HepG2 (cell line): ENCODE measurements around the gene TEX14. TPM values are rescaled to one million over a fixed set of nuclear protein-coding genes. Genes with fewer than 3 reads are reported as not detected.

ENCODE experiments used
- ARNT2 ChIP-seq: sonication (generic); formaldehyde crosslinking; IDR thresholded peaks from 2 replicates; pipeline ENCODE4 v1.8.0; 2022; ENCODE audit warnings: mild to moderate bottlenecking, low read depth, missing genetic modification reagents, moderate library complexity
- ELF1 ChIP-seq: sonication (generic); formaldehyde crosslinking; IDR thresholded peaks from 2 replicates; pipeline ENCODE4 v1.4.0; 2020; ENCODE audit warnings: missing genetic modification reagents
- HMGXB3 ChIP-seq: sonication (generic); formaldehyde crosslinking; IDR thresholded peaks from 2 replicates; pipeline ENCODE4 v1.4.0; 2020; ENCODE audit warnings: missing genetic modification reagents, borderline replicate concordance
- KLF15 ChIP-seq: sonication (generic); formaldehyde crosslinking; IDR thresholded peaks from 2 replicates; pipeline ENCODE4 v1.8.1; 2023; ENCODE audit warnings: borderline replicate concordance, mild to moderate bottlenecking, inconsistent platforms, missing genetic modification reagents, mixed read lengths
- MATR3 ChIP-seq: sonication (generic); formaldehyde crosslinking; IDR thresholded peaks from 2 replicates; pipeline ENCODE4 v1.4.0; 2020; ENCODE audit warnings: missing genetic modification reagents
- NR2F6 ChIP-seq, 2 experiments: IDR thresholded peaks; 2 replicates each; pipeline ENCODE4 v1.6.1; 2016; ENCODE audit warnings: antibody characterized with exemption in 1 of 2, mild to moderate bottlenecking in 1 of 2
- NR3C1 ChIP-seq: sonication (generic); formaldehyde crosslinking; IDR thresholded peaks from 2 replicates; pipeline ENCODE4 v1.4.0; 2020; ENCODE audit warnings: missing genetic modification reagents
- PCBP1 ChIP-seq: fragments of 200-400 bp; formaldehyde crosslinking; IDR thresholded peaks from 2 replicates; pipeline ENCODE4 v1.6.1; 2017; ENCODE audit warnings: mild to moderate bottlenecking, low read depth, low read length, borderline replicate concordance
- RARA ChIP-seq: IDR thresholded peaks from 2 replicates; pipeline ENCODE4 v1.6.1; 2016; ENCODE audit warnings: missing genetic modification reagents, missing compliant biosample characterization
- RBM39 ChIP-seq: fragments of 200-400 bp; formaldehyde crosslinking; IDR thresholded peaks from one replicate; pipeline ENCODE4 v1.6.1; 2018; ENCODE audit warnings: antibody characterized with exemption, mild to moderate bottlenecking, low read depth, low read length; ENCODE audit not compliant: poor library complexity, severe bottlenecking
- REPIN1 ChIP-seq: sonication (generic); formaldehyde crosslinking; IDR thresholded peaks from 2 replicates; pipeline ENCODE4 v1.8.0; 2022; ENCODE audit warnings: missing genetic modification reagents, low read depth, mild to moderate bottlenecking, borderline replicate concordance
- ZFP1 ChIP-seq: IDR thresholded peaks from 2 replicates; pipeline ENCODE4 v1.6.1; 2016
- ZNF121 ChIP-seq: sonication (generic); formaldehyde crosslinking; IDR thresholded peaks from 2 replicates; pipeline ENCODE4 v1.5.0; 2020; ENCODE audit warnings: mild to moderate bottlenecking, missing genetic modification reagents
- ZNF282 ChIP-seq: fragments of 450-650 bp; IDR thresholded peaks from 2 replicates; pipeline ENCODE4 v1.6.1; 2018; ENCODE audit not compliant: partially characterized antibody
- ZNF7 ChIP-seq: IDR thresholded peaks from 2 replicates; pipeline ENCODE4 v1.6.1; 2016; ENCODE audit warnings: missing biosample characterization, missing genetic modification reagents
- polyA plus RNA-seq, 8 experiments: library from polyadenylated mRNA; depleted of rRNA in 3 of 8; stranded (reverse) in 7 of 8; unstranded in 1 of 8; fragments of >200 nt; fragmentation: Illumina TruSeq in 4 of 8; extraction: Trizol in 4 of 8; gene quantifications; 2 replicates each; pipeline versions ENCODE4 v1.2.1 to v1.2.3, GENCODE V29; 2011 to 2016; ENCODE audit warnings: low read depth in 4 of 8, missing spikeins in 1 of 8, mixed read lengths in 1 of 8; ENCODE audit not compliant: insufficient read depth in 1 of 8
- total RNA-seq, 5 experiments: library from RNA; depleted of rRNA; stranded (reverse); fragments of >200 nt; fragmentation: Illumina TruSeq; extraction: Trizol; gene quantifications; 2 replicates each; pipeline ENCODE4 v1.2.3, GENCODE V29; 2016; ENCODE audit warnings: low read depth in 1 of 5
- TF ChIP-seq, protein P1 (sequence below): sonication (generic); formaldehyde crosslinking; IDR thresholded peaks from 2 replicates; pipeline ENCODE4 v1.4.0; 2020; ENCODE audit warnings: missing genetic modification reagents
- TF ChIP-seq, protein P2 (sequence below), 2 experiments: fragments of 450-650 bp in 1 of 2; sonication (generic) in 1 of 2; formaldehyde crosslinking; IDR thresholded peaks; 2 replicates each; pipeline versions ENCODE4 v1.5.0 to v1.8.0; 2020 to 2022; ENCODE audit warnings: mild to moderate bottlenecking in 1 of 2, missing genetic modification reagents in 1 of 2
- TF ChIP-seq, protein P3 (sequence below): sonication (generic); formaldehyde crosslinking; IDR thresholded peaks from 2 replicates; pipeline ENCODE4 v1.4.0; 2020; ENCODE audit warnings: missing genetic modification reagents, borderline replicate concordance

TEX14 gene
- total and polyA plus RNA-seq, 2 of the 13 experiments (the other 11 are each of a cell fraction or from before 2014, with no cell fraction given), result 0.04 to 0.07 TPM

DNA sequence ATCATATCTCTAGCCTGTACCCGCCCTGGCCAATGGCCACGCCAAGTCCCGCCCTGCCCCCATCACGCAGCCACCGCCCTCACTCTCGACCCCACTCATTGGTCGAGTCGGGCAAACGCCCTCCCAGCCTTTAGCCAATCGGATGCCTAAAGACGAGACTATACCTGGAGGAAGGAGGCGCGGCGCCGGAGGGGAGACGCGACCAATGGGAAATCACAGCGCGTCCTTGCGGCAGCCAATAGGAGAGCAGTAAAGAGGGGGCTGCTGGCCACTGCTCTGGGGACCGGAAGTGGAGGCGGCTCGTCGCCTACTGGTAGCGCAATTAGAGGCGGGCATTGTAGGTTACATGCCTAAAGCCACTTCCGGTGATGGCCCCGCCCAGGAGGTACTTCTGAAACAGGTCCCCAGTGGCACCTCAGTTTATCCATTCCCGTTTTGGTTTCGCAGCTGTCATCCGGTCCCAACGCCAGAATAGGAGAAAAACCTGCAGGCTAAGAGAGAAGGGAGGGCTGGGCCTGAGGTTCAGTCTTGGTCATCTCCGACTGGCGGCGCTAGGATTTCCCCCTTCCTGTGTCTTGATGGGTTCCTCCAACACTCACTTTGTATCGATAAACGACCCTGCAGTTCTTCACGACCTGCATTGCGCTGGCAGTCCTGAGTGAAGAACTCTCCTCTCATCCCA lies 173.8 kb downstream of the TEX14 start (continued):
- TF ChIP-seq RBM39 (peak; percentile 84), NR2F6 (IDR thresholded peaks at IDR 0.05) (no peak), NR2F6 (CRISPR knock-in tag; IDR thresholded peaks at IDR 0.05) (no peak), ZNF121 (CRISPR knock-in tag) (no peak), HMGXB3 (peak; percentile 97), ZFP1 (CRISPR knock-in tag) (0 out of 2 replicates have a peak, but pooled peaks have one; percentile 18), ZNF282 (no peak), ELF1 (CRISPR knock-in tag) (peak; percentile 92), RARA (CRISPR knock-in tag) (0 out of 2 replicates have a peak, but pooled peaks have one; percentile 4), ARNT2 (0 out of 2 replicates have a peak, but pooled peaks have one; percentile 29), PCBP1 (no peak; the same call in 1 of the 2 replicates), MATR3 (CRISPR knock-in tag) (no peak), REPIN1 (CRISPR knock-in tag) (peak; percentile 16; the same call in 1 of the 2 replicates), ZNF7 (CRISPR knock-in tag) (no peak), KLF15 (CRISPR knock-in tag) (peak; percentile 98; the same call in 1 of the 2 replicates), NR3C1 (CRISPR knock-in tag) (no peak)
- TF ChIP-seq, protein P1, sequence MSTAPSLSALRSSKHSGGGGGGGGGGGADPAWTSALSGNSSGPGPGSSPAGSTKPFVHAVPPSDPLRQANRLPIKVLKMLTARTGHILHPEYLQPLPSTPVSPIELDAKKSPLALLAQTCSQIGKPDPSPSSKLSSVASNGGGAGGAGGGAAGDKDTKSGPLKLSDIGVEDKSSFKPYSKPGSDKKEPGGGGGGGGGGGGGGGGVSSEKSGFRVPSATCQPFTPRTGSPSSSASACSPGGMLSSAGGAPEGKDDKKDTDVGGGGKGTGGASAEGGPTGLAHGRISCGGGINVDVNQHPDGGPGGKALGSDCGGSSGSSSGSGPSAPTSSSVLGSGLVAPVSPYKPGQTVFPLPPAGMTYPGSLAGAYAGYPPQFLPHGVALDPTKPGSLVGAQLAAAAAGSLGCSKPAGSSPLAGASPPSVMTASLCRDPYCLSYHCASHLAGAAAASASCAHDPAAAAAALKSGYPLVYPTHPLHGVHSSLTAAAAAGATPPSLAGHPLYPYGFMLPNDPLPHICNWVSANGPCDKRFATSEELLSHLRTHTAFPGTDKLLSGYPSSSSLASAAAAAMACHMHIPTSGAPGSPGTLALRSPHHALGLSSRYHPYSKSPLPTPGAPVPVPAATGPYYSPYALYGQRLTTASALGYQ (CRISPR knock-in tag), result no peak
- TF ChIP-seq, protein P2, sequence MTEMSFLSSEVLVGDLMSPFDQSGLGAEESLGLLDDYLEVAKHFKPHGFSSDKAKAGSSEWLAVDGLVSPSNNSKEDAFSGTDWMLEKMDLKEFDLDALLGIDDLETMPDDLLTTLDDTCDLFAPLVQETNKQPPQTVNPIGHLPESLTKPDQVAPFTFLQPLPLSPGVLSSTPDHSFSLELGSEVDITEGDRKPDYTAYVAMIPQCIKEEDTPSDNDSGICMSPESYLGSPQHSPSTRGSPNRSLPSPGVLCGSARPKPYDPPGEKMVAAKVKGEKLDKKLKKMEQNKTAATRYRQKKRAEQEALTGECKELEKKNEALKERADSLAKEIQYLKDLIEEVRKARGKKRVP (CRISPR knock-in tag; IDR thresholded peaks at IDR 0.05), result 0 out of 4 replicates have a peak, but pooled peaks of 1 of the 2 experiments have one; percentile 35
- TF ChIP-seq, protein P3, sequence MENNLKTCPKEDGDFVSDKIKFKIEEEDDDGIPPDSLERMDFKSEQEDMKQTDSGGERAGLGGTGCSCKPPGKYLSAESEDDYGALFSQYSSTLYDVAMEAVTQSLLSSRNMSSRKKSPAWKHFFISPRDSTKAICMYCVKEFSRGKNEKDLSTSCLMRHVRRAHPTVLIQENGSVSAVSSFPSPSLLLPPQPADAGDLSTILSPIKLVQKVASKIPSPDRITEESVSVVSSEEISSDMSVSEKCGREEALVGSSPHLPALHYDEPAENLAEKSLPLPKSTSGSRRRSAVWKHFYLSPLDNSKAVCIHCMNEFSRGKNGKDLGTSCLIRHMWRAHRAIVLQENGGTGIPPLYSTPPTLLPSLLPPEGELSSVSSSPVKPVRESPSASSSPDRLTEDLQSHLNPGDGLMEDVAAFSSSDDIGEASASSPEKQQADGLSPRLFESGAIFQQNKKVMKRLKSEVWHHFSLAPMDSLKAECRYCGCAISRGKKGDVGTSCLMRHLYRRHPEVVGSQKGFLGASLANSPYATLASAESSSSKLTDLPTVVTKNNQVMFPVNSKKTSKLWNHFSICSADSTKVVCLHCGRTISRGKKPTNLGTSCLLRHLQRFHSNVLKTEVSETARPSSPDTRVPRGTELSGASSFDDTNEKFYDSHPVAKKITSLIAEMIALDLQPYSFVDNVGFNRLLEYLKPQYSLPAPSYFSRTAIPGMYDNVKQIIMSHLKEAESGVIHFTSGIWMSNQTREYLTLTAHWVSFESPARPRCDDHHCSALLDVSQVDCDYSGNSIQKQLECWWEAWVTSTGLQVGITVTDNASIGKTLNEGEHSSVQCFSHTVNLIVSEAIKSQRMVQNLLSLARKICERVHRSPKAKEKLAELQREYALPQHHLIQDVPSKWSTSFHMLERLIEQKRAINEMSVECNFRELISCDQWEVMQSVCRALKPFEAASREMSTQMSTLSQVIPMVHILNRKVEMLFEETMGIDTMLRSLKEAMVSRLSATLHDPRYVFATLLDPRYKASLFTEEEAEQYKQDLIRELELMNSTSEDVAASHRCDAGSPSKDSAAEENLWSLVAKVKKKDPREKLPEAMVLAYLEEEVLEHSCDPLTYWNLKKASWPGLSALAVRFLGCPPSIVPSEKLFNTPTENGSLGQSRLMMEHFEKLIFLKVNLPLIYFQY (CRISPR knock-in tag), result 0 out of 2 replicates have a peak, but pooled peaks have one; percentile 42
